ENCODE measurements around the gene PRG2. TPM values are rescaled to one million over a fixed set of nuclear protein-coding genes. Genes with fewer than 3 reads are reported as not detected.

Gene PRG2
- total and polyA plus RNA-seq, 2 of the 4 experiments (the other 2 are of a cell fraction) = not detected

GRCh38 chr11:57357856-57358255, 32.6 kb downstream of the PRG2 start:
- Histone ChIP-seq H3K27ac (ENCODE audit: insufficient read depth, low read length) (no peak overlapping the region), H3K79me1 (ENCODE audit: low read depth in 1 of 2, low read length in 2 of 2) (no peaks in the 10 kb centered on the region), H2BK5ac (ENCODE audit: low read depth, low read length, poor library complexity, severe bottlenecking) (no peak overlapping the region), H4K91ac (ENCODE audit: insufficient read depth, low read depth, low read length) (no peak overlapping the region), H2AK5ac (ENCODE audit: low read depth, low read length) (no peak overlapping the region), H3K9ac (ENCODE audit: low read depth, low read length) (no peak overlapping the region), H2BK120ac (ENCODE audit: low read depth, low read length) (no peak overlapping the region), H3K23ac (ENCODE audit: low read depth, low read length) (no peak overlapping the region), H3K14ac (replicated peaks; ENCODE audit: low read depth, low read length) (no peak overlapping the region), H3K4me3 (ENCODE audit: insufficient read depth, low read depth, low read length) (no peak overlapping the region), H3K9me1 (ENCODE audit: insufficient read depth, low read length) (no peaks in the 10 kb centered on the region), H4K20me1 (ENCODE audit: insufficient read depth, low read length) (no peaks in the 10 kb centered on the region), H3K4me2 (ENCODE audit: low read depth, low read length) (0 out of 2 replicates have a peak overlapping the region, but pooled peaks have one; percentile 18), H2BK15ac (ENCODE audit: low read depth, low read length) (no peak overlapping the region), H3K36me3 (ENCODE audit: control insufficient read depth, insufficient read depth, low read length) (no peaks in the 10 kb centered on the region), H3K56ac (ENCODE audit: extremely low read depth, insufficient read depth, low read length) (no peak overlapping the region), H3K4me1 (ENCODE audit: control insufficient read depth, insufficient read depth, low read length) (no peaks in the 10 kb centered on the region), H2AK9ac (replicated peaks; ENCODE audit: low read depth, low read length, poor library complexity) (no peak overlapping the region), H3K18ac (ENCODE audit: low read depth, low read length) (no peak overlapping the region), H2BK20ac (ENCODE audit: low read depth, low read length) (no peak overlapping the region), H3K4ac (ENCODE audit: low read depth, low read length) (no peak overlapping the region), H3K9me3 (ENCODE audit: control insufficient read depth, insufficient read depth, low read length) (no peaks in the 10 kb centered on the region), H4K5ac (ENCODE audit: low read depth, low read length) (no peak overlapping the region), H4K8ac (ENCODE audit: low read depth in 2 of 2, low read length in 2 of 2) (no peak overlapping the region), H3K27me3 (ENCODE audit: control insufficient read depth, insufficient read depth, low read length) (peaks cover 37% of the 10 kb centered on the region), H2AFZ (replicated peaks; ENCODE audit: low read length, poor library complexity) (no peak overlapping the region)
- intact Hi-C loops (cut with micrococcal nuclease) (no loop called here), dilution Hi-C loops (cut with HindIII; ENCODE audit: low sequenced_read_pairs, unreplicated experiment) (no loop called here), in situ Hi-C loops (cut with MboI; ENCODE audit: low sequenced_read_pairs) (loop anchor here (25.0 kb wide), 1 partner anchor 521 kb away; no protein-coding TSS in a partner anchor)
- ChIA-PET CTCF (no interaction called here), POLR2A (ENCODE audit: unreplicated experiment) (no interaction called here)
- DNase-seq (peak; percentile 54), ATAC-seq (ENCODE audit: low read depth) (peak; percentile 72)
- WGBS, 2 experiments (ENCODE audit: extremely low coverage in 2 of 2, insufficient read length in 1 of 2) = no CpG with 5 or more reads among the region's 6 CpGs
- BruUV-seq (replicated peaks) = no TSS peak
- no peak for TF ChIP-seq SMC3 (IDR thresholded peaks at IDR 0.05; ENCODE audit: low read depth, low read length)
- no peak for TF ChIP-seq NFE2L2 (IDR thresholded peaks at IDR 0.05; ENCODE audit: low read depth, low read length)
- no peak for TF ChIP-seq MXI1 (IDR thresholded peaks at IDR 0.05; ENCODE audit: borderline replicate concordance, low read depth, low read length)
- no peak for TF ChIP-seq RFX5 (IDR thresholded peaks at IDR 0.05; ENCODE audit: low read depth, low read length)
- no peak for TF ChIP-seq MAFK (IDR thresholded peaks at IDR 0.05; ENCODE audit: low read depth, low read length)
- no peak for TF ChIP-seq RCOR1 (IDR thresholded peaks at IDR 0.05; ENCODE audit: insufficient replicate concordance, low read length)
- TF ChIP-seq ELK1 (IDR thresholded peaks at IDR 0.05; ENCODE audit: borderline replicate concordance, low read depth, low read length) = no peak
- TF ChIP-seq, protein P1, sequence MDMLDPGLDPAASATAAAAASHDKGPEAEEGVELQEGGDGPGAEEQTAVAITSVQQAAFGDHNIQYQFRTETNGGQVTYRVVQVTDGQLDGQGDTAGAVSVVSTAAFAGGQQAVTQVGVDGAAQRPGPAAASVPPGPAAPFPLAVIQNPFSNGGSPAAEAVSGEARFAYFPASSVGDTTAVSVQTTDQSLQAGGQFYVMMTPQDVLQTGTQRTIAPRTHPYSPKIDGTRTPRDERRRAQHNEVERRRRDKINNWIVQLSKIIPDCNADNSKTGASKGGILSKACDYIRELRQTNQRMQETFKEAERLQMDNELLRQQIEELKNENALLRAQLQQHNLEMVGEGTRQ (IDR thresholded peaks at IDR 0.05; ENCODE audit: low read depth, low read length) = no peak
- TF ChIP-seq BHLHE40 (IDR thresholded peaks at IDR 0.05; ENCODE audit: low read depth, low read length) = no peak
- no peak for TF ChIP-seq CEBPB (IDR thresholded peaks at IDR 0.05; ENCODE audit: low read depth, low read length)
- no peak for TF ChIP-seq POLR2A (IDR thresholded peaks at IDR 0.05; ENCODE audit: low read depth, low read length)
- TF ChIP-seq MAZ (IDR thresholded peaks at IDR 0.05; ENCODE audit: borderline replicate concordance, low read depth, low read length) = no peak
- TF ChIP-seq CHD1 (IDR thresholded peaks at IDR 0.05; ENCODE audit: low read depth, low read length) = no peak
- no peak for TF ChIP-seq FOS (IDR thresholded peaks at IDR 0.05; ENCODE audit: low read depth, low read length)
